Erythroblast (primary cell): ENCODE data around the gene CNBD2.
A peak's percentile ranks its signal among the peaks of the same experiment; 100 is the strongest.
"Not testable (repeated sequence)": the region's sequence is repeated elsewhere in the genome, so short reads cannot be mapped to it uniquely, and the experiment has no call there.

Experiments
- DNase-seq, 2 experiments: peaks; one replicate each; lab custom pipeline; 2025; lab: John Stamatoyannopoulos, UW
- GATA1 ChIP-seq: IDR thresholded peaks from 2 replicates; pipeline ENCODE4 v1.6.1; 2011; ENCODE audit warnings: low read depth, mild to moderate bottlenecking, control low read depth, low read length, moderate library complexity
- POLR2A ChIP-seq: IDR thresholded peaks from 2 replicates; pipeline ENCODE4 v1.6.1; 2011; ENCODE audit warnings: mild to moderate bottlenecking, low read length

Gene CNBD2

GRCh38 chr20:35992713-35993335 lies 24.4 kb downstream of the CNBD2 start:
- DNase-seq: peak; percentile 56 to 74
- TF ChIP-seq POLR2A (no peak), GATA1 (no peak)

DNA sequence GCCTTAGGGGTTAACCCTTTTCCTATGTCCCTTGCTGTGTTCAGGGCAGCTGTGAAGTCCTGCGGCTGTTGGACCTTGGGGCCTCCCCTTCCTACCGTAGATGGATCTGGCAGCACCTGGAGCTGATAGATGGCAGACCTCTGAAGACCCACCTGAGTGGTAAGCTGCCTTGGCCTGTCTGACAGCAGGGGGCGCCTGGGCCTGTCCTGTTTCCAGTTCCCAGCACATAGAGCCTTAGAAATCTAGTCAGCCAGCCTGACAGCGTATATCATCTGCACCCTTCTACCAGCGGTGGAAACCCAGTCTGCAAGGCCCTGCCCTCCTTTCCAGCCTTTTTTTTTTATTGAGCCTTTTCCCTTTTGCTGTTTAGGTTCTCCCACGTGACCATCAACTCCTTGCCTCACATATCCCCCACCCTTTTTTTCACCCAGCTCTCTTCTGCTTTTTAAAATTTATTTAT lies 26.6 kb downstream of the CNBD2 start:
- DNase-seq: peak; percentile 78 to 84

GRCh38 chr20:35996492-35996891 lies 28.1 kb downstream of the CNBD2 start:
- not testable (repeated sequence) for DNase-seq

More for the DNA sequence above, 26.6 kb downstream of the CNBD2 start:
- no peak for TF ChIP-seq GATA1
- no peak for TF ChIP-seq POLR2A

DNA sequence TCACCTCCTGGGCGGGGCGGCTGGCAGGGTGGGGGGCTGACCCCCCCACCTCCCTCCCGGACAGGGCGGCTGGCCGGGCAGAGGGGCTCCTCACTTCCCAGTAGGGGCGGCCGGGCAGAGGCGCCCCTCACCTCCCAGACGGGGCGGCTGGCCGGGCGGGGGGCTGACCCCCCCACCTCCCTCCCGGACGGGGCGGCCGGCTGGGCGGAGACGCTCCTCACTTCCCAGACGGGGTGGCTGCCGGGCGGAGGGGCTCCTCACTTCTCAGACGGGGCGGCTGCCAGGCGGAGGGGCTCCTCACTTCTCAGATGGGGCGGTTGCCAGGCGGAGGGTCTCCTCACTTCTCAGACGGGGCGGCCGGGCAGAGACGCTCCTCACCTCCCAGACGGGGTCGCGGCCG lies 32.9 kb downstream of the CNBD2 start:
- DNase-seq: not testable (repeated sequence)

GRCh38 chr20:36002855-36003254 lies 34.5 kb downstream of the CNBD2 start:
- no peak for TF ChIP-seq GATA1
- TF ChIP-seq POLR2A: no peak
- DNase-seq: no peak

GRCh38 chr20:36004045-36004444 lies 35.7 kb downstream of the CNBD2 start:
- no peak for DNase-seq
- TF ChIP-seq GATA1 (no peak), POLR2A (no peak)

DNA sequence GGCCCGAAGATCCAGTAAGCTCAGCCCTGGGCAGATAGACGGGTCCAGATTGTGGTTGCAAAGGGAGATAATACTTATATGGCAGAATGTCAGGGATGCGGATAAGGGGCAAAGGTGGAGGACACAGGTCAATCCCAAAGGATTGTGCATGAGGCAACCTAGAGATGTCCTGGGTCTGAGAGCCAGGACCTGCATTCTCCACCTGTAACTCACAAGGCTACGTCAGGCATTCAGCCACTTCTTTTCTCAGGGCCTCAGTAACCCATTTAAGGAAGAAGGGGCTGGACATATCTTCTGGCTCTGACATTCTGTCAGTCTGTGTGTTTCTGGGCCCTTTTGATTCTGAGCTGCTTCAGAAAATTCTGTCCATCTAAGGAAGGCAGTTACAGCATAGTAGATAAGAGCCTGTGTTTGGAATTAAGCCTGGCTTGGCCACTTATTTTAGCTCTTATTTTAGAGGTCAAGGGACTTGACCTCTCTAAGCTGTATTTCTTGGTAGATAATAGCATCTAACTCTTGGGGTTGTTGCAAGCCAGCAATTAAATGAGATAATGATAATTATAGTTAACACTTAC lies 40.2 kb downstream of the CNBD2 start:
- peak in 1 of 2 experiments; percentile 51 for DNase-seq
- TF ChIP-seq POLR2A: no peak
- TF ChIP-seq GATA1: no peak

DNA sequence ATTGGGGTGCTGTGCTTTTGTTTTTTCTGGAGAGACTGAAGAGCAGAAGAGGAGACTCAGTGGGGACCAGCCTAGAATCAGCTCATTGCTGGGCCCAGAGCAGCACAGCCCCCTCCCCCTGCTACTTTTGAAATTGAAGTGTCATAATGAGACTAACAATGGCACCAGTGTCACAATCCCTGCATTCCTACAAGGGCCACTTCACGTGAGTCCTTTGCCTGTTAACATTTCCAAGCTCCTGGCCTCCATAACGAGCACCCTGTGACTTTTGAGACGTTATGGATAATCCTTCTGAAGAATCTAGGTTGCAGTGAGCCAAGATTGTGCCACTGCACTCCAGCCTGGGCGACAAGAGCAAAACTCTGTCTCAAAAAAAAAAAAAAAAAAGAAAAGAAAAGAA lies 41.7 kb downstream of the CNBD2 start:
- TF ChIP-seq POLR2A (no peak), GATA1 (no peak)
- no peak for DNase-seq

DNA sequence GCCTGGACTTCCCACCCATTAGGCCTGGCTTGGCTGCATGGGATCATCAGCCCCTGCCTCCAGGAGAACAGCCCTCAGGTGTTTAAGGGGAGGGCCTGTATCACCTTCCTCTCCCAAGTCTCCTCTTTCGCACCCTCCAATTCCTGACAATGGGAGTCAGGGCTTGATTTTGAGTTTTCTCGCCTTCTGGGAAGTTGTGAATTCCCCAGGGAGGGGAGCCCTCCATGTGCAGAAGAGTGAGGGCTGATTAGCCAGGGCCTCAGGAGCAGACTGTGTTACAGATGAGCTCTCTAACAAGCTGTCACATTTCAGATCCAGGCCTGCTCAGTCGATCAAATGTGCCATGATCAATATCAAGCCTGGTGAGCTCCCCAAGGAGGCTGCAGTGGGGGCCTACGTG lies 42.4 kb downstream of the CNBD2 start:
- TF ChIP-seq GATA1: no peak
- TF ChIP-seq POLR2A: no peak
- DNase-seq: no peak

DNA sequence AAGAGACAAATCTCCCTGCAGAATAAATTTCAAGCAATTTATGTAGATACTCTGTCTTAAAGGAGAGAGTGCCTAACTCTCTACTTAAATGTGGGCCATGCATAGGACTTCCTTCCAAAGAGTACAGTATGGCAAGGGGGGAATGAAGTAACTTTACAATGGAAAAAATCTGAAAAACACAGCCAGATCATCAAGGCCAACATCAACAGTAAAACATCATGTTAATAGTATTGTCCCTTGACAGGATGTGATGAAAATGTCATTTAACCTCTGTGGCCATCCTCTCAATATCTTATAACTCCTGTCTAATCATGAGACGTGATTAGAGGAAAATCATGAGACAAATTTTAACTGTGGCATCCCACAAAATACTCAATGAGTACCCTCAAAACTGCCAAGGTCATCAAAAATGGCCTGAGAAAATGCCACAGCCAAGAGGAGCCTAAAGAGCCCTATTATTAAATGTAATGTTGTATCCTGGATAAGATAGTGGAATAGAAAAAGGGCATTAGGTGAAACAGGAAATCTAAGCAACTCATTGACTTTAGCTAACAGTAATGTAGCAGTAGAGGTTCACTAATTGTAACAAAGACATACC lies 47.5 kb downstream of the CNBD2 start:
- no peak for DNase-seq
- TF ChIP-seq GATA1 (no peak), POLR2A (no peak)

- TF ChIP-seq POLR2A (no peak), GATA1 (no peak)
- no peak for DNase-seq
These were observed 48.9 kb downstream of the CNBD2 start for GRCh38 chr20:36017048-36017951.

- no peak for DNase-seq
- no peak for TF ChIP-seq GATA1
- no peak for TF ChIP-seq POLR2A
These were observed 50.0 kb downstream of the CNBD2 start for GRCh38 chr20:36018208-36018988.

GRCh38 chr20:36026131-36026530 lies 57.7 kb downstream of the CNBD2 start:
- not testable (repeated sequence) for DNase-seq
